ENCODE measurements around the gene SYTL2. TPM values are rescaled to one million over a fixed set of nuclear protein-coding genes. Genes with fewer than 3 reads are reported as not detected.

The SYTL2 gene
- total and polyA plus RNA-seq, 9 donors: 50.8 to 99.5 (median 61.2) TPM

DNA sequence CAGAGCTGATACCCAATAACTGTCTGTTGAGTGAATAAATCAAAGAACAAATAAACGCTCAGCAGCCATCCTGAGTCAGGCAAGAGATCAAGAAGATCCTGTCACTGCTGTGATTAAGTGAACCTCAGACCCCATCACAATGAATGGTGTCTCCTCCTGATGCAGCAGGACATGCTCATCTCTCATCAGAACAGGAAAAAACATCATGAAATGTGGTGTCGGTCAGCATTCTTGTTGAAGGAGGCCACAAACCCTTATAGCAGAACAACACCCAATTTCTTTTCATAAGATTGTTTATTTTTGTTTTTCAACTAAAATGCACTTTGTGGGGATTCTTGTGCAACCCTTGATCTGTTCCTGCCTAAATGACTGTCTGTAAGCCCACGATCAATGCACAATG is 60.3 kb downstream of the SYTL2 start:
- no peaks in the 10 kb centered on the region for H3K9me3 ChIP-seq (replicated peaks; ENCODE audit: control insufficient read depth, low read depth, low read length)
- H3K27ac ChIP-seq (ENCODE audit: low read length): no peak overlapping the region
- no peak for DNase-seq
- no peak overlapping the region for H3K4me3 ChIP-seq (ENCODE audit: low read length)
- no CpG with 5 or more reads among the region's 3 CpGs for WGBS (ENCODE audit: insufficient coverage)
- no peaks in the 10 kb centered on the region for H3K27me3 ChIP-seq (ENCODE audit: control insufficient read depth, insufficient read depth, low read length)
- H3K36me3 ChIP-seq (ENCODE audit: control insufficient read depth, insufficient read depth, low read length): no peaks in the 10 kb centered on the region
- H3K4me1 ChIP-seq (ENCODE audit: control insufficient read depth, insufficient read depth, low read length): peaks cover 6% of the 10 kb centered on the region

DNA sequence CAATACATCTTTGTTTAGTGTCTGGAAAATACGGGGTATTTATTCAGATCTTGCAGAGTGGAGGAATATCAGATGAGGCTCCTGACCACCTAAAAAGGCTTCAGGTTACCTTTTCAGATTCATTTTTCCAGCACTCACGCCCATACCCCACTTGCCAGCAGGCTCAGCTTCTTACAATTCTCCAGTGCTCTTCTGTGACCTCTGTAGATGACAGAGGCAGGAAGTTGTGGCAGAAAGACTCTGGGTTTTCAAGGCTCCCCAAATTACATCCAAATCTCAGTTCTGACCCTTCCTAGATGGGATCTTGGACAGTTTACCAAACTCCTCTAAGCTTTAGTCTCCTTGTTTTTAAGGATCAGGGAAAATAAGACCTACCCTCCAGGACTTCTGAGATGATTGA is 61.1 kb downstream of the SYTL2 start:
- WGBS (ENCODE audit: insufficient coverage): no CpG with 5 or more reads among the region's 2 CpGs
- Histone ChIP-seq H3K27ac (ENCODE audit: low read length) (no peak overlapping the region), H3K9me3 (replicated peaks; ENCODE audit: control insufficient read depth, low read depth, low read length) (no peaks in the 10 kb centered on the region), H3K4me3 (ENCODE audit: low read length) (no peak overlapping the region), H3K36me3 (ENCODE audit: control insufficient read depth, insufficient read depth, low read length) (no peaks in the 10 kb centered on the region), H3K4me1 (ENCODE audit: control insufficient read depth, insufficient read depth, low read length) (peaks cover 6% of the 10 kb centered on the region), H3K27me3 (ENCODE audit: control insufficient read depth, insufficient read depth, low read length) (no peaks in the 10 kb centered on the region)
- DNase-seq: no peak

DNA sequence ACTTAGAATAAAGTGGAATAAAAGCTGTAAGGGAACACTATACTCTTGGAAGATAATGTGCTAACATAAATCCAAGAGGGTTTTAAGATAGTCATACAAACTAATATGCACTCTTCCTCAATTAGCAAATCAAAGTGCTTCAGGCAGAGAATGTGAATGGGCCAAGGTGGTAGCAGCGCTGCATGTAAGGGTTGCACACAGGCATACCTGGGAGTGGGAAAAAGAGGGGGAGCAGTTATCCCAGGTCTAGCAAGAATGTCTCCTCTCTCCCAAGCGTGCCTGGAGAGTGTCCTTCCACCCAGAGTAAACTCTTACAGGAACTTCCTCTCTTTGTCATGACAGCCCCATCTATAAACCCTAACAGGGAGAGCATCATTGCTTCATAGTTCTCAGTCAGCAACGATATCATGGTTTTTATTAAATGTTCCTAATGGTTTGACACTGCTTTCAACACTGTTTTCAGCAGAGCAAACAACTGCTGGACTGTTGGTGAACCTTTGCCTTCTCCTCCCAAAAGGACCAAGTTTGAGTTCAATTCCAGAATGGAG is 61.6 kb downstream of the SYTL2 start:
- DNase-seq: no peak
- H3K9me3 ChIP-seq (replicated peaks; ENCODE audit: control insufficient read depth, low read depth, low read length): no peaks in the 10 kb centered on the region
- 20% methylated on average over 1 of the region's 3 CpGs for WGBS (ENCODE audit: insufficient coverage)

DNA sequence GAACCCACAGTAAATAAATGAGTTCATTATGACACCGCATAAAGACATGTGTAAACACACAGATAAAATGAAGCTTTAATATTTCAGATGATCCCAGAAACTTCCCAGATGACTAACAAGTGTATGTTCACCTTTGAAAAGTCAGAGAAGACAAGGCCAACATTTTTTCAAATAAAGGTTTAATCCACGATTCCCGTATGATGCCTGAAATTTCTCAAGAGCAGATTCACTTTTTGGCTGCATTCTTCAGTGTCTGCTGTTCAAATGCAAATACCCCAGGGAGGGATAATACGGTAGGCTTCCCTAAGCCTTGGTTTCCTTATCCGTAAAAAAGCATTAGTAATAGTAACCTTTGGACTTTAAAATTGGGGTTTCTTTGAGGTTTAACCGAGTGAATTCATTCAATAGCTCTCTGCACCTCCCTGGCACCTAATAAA is 62.5 kb downstream of the SYTL2 start:
- Histone ChIP-seq H3K27me3 (ENCODE audit: control insufficient read depth, insufficient read depth, low read length) (no peaks in the 10 kb centered on the region), H3K36me3 (ENCODE audit: control insufficient read depth, insufficient read depth, low read length) (no peaks in the 10 kb centered on the region), H3K4me3 (ENCODE audit: low read length) (no peak overlapping the region), H3K4me1 (ENCODE audit: control insufficient read depth, insufficient read depth, low read length) (peaks cover 6% of the 10 kb centered on the region), H3K9me3 (replicated peaks; ENCODE audit: control insufficient read depth, low read depth, low read length) (no peaks in the 10 kb centered on the region), H3K27ac (ENCODE audit: low read length) (no peak overlapping the region)
- DNase-seq: no peak
- WGBS (ENCODE audit: insufficient coverage): no CpG with 5 or more reads among the region's 6 CpGs

More for the DNA sequence above, 61.6 kb downstream of the SYTL2 start:
- Histone ChIP-seq H3K4me1 (ENCODE audit: control insufficient read depth, insufficient read depth, low read length) (peaks cover 6% of the 10 kb centered on the region), H3K4me3 (ENCODE audit: low read length) (no peak overlapping the region), H3K27ac (ENCODE audit: low read length) (no peak overlapping the region), H3K36me3 (ENCODE audit: control insufficient read depth, insufficient read depth, low read length) (no peaks in the 10 kb centered on the region), H3K27me3 (ENCODE audit: control insufficient read depth, insufficient read depth, low read length) (no peaks in the 10 kb centered on the region)

DNA sequence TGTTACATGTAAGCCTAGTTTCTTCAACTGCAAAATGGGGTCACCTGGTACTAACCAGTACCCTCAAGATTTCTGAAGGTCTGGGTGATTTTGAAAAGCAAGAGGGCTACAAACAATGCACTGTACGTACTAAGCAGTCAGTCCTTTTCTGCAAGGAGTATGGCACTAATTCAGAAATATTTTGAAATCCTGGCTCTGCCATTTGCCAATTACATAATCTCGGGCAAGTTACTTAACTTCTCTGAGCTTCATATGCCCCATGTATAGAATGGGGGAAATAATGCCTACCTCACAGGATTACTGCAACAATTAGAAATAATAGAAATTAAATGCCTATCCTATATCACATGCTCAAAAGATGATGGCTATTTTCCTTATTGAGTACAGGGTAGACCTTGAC is 64.3 kb downstream of the SYTL2 start:
- Histone ChIP-seq H3K27me3 (ENCODE audit: control insufficient read depth, insufficient read depth, low read length) (no peaks in the 10 kb centered on the region), H3K36me3 (ENCODE audit: control insufficient read depth, insufficient read depth, low read length) (no peaks in the 10 kb centered on the region), H3K4me3 (ENCODE audit: low read length) (no peak overlapping the region), H3K27ac (ENCODE audit: low read length) (no peak overlapping the region), H3K4me1 (ENCODE audit: control insufficient read depth, insufficient read depth, low read length) (peaks cover 3% of the 10 kb centered on the region), H3K9me3 (replicated peaks; ENCODE audit: control insufficient read depth, low read depth, low read length) (no peaks in the 10 kb centered on the region)
- no peak for DNase-seq
- WGBS (ENCODE audit: insufficient coverage): no CpG with 5 or more reads among the region's 2 CpGs

DNA sequence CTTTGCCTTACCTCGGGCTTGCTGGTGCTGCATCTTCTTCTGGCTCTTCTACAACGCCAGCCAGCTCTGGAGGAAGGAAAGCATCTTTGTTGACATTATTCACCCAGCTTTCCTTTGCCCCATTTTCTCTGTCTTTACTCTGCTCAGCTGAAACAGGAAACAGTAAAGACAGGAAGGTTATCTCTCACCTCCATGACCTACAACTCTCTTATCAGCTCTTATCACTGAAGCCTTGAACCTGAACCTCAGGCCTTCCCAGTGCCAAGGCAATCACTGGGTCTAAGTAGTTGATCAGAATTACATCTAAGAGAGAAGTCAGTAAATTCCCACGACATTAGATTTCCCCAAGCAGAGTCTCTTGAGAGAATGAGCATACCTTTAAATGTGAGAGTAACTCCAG is 65.3 kb downstream of the SYTL2 start:
- WGBS (ENCODE audit: insufficient coverage): 100% methylated on average over 1 of the region's 3 CpGs

DNA sequence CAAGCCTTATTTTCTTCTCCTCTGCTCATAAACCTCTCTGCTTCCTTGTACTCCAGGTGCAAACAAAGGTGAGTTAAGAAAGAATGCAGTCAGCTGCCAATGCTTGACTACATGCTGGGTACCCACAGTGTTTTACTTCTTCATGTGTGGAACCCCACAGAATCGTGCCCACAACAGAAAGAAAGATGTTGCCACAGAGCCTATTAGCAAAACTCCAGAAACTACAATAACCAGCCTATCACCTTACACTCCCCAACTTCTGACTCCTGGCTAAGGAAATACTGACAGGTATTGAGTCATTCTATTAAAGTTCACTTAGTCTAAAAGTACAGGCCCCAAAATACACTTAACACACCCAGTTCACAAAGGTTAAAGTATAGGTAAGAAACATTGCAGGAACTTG is 68.1 kb downstream of the SYTL2 start:
- WGBS (ENCODE audit: insufficient coverage): 83% methylated on average over 1 of the region's 1 CpG
- H3K27ac ChIP-seq (ENCODE audit: low read length): no peak overlapping the region
- H3K36me3 ChIP-seq (ENCODE audit: control insufficient read depth, insufficient read depth, low read length): no peaks in the 10 kb centered on the region
- H3K27me3 ChIP-seq (ENCODE audit: control insufficient read depth, insufficient read depth, low read length): no peaks in the 10 kb centered on the region
- no peak overlapping the region for H3K4me3 ChIP-seq (ENCODE audit: low read length)
- H3K4me1 ChIP-seq (ENCODE audit: control insufficient read depth, insufficient read depth, low read length): no peaks in the 10 kb centered on the region
- H3K9me3 ChIP-seq (replicated peaks; ENCODE audit: control insufficient read depth, low read depth, low read length): no peaks in the 10 kb centered on the region
- no peak for DNase-seq

More for the DNA sequence above, 65.3 kb downstream of the SYTL2 start:
- peaks cover 3% of the 10 kb centered on the region for H3K4me1 ChIP-seq (ENCODE audit: control insufficient read depth, insufficient read depth, low read length)
- H3K27me3 ChIP-seq (ENCODE audit: control insufficient read depth, insufficient read depth, low read length): no peaks in the 10 kb centered on the region
- H3K4me3 ChIP-seq (ENCODE audit: low read length): no peak overlapping the region
- H3K36me3 ChIP-seq (ENCODE audit: control insufficient read depth, insufficient read depth, low read length): no peaks in the 10 kb centered on the region
- H3K9me3 ChIP-seq (replicated peaks; ENCODE audit: control insufficient read depth, low read depth, low read length): no peaks in the 10 kb centered on the region
- no peak for DNase-seq
- H3K27ac ChIP-seq (ENCODE audit: low read length): no peak overlapping the region

DNA sequence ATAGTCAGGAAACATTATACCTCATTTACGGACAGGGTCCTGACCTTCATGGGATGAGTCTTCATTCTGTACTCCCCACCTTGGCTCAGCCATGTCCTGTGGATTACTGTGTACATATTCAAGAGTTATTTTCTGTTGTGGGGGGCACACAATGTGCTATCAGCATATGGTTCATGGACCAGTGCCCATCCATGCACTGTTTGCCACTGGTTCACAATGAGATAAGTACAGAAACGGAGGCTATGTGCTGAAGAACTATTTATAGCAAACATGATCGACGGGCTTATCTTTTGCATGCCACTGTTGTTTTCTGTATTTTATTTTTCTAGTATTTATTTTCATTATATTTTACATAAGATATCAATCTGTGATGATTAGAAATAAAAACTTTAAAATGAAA is 68.6 kb downstream of the SYTL2 start:
- Histone ChIP-seq H3K27me3 (ENCODE audit: control insufficient read depth, insufficient read depth, low read length) (no peaks in the 10 kb centered on the region), H3K9me3 (replicated peaks; ENCODE audit: control insufficient read depth, low read depth, low read length) (no peaks in the 10 kb centered on the region), H3K4me3 (ENCODE audit: low read length) (no peak overlapping the region), H3K4me1 (ENCODE audit: control insufficient read depth, insufficient read depth, low read length) (no peaks in the 10 kb centered on the region), H3K36me3 (ENCODE audit: control insufficient read depth, insufficient read depth, low read length) (no peaks in the 10 kb centered on the region), H3K27ac (ENCODE audit: low read length) (no peak overlapping the region)
- WGBS (ENCODE audit: insufficient coverage): no CpG with 5 or more reads among the region's 4 CpGs
- no peak for DNase-seq

DNA sequence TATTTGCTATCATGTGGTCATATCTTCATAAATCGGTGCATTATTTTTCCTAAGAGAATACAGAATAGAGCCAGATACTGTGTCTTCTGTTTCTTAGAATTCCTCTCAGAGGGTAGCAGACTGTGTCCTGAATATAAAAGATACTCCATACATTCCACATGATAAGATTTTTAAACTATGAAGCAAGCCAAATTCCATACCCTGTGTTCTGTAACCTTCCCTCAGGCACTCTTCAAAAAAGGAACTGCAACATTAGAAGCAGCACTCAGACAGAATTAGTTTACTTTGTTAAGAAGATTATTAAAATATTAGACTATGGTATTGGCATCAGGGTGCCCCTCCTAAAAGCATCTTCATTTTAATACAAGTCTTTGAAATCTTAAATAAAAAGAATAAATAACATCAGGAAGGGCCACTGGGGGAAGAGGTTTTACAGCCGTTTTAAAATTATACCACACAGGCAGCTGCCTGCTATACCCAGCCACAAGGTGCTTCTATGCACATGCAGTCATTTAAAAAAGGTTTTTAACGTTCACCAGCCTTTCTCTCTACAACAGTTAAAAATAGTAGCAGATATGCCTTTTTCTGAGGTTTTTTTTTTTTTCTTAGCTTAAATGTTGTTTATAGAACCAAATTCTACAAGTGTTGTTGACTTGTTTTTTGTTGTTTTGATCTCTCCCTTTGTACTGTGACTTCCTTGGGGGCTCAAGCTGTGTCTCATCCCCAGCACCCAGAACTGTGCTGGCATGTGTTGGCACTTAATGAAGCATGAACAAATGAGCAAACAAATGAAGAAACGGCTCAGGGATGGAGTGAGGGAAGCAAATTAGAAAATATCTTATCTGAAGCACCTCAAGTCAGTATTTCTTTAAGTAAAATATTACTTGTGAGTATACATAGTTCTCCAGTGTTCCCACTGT is 70.2 kb downstream of the SYTL2 start:
- Histone ChIP-seq H3K27me3 (ENCODE audit: control insufficient read depth, insufficient read depth, low read length) (no peaks in the 10 kb centered on the region), H3K4me1 (ENCODE audit: control insufficient read depth, insufficient read depth, low read length) (peaks cover 2% of the 10 kb centered on the region), H3K27ac (ENCODE audit: low read length) (no peak overlapping the region), H3K36me3 (ENCODE audit: control insufficient read depth, insufficient read depth, low read length) (no peaks in the 10 kb centered on the region), H3K4me3 (ENCODE audit: low read length) (no peak overlapping the region), H3K9me3 (replicated peaks; ENCODE audit: control insufficient read depth, low read depth, low read length) (no peaks in the 10 kb centered on the region)
- WGBS (ENCODE audit: insufficient coverage): no CpG with 5 or more reads among the region's 4 CpGs
- DNase-seq: no peak

DNA sequence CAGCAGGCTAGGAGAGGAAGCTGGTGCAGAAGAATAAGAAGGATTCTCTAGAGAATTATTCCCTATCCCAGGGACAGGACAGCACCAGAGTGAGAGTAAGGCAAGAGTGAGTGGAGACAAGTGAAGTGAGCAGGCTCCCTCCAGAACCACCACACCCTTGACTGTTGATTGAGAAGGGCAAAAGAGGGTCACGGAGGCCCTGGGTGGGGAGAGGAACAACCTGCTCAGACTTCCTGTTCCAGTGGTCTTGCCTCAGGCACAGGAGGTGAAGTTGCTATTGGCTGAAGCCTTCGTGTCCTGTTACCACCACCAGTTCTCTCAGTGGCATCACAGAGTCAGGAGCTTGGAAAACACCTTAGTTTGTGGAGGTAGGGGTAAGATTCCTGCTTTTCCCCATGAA is 73.2 kb downstream of the SYTL2 start:
- no peak for DNase-seq
- H3K36me3 ChIP-seq (ENCODE audit: control insufficient read depth, insufficient read depth, low read length): no peaks in the 10 kb centered on the region
- H3K4me1 ChIP-seq (ENCODE audit: control insufficient read depth, insufficient read depth, low read length): peaks cover 2% of the 10 kb centered on the region
- no CpG with 5 or more reads among the region's 2 CpGs for WGBS (ENCODE audit: insufficient coverage)
- no peak overlapping the region for H3K4me3 ChIP-seq (ENCODE audit: low read length)
- no peak overlapping the region for H3K27ac ChIP-seq (ENCODE audit: low read length)
- no peaks in the 10 kb centered on the region for H3K9me3 ChIP-seq (replicated peaks; ENCODE audit: control insufficient read depth, low read depth, low read length)
- no peaks in the 10 kb centered on the region for H3K27me3 ChIP-seq (ENCODE audit: control insufficient read depth, insufficient read depth, low read length)
